Activated CD4-positive, alpha-beta T cell treated with anti-CD3 and anti-CD28 coated beads, Interleukin-2, amount 10 ng/mL, durations not matched to agents 24 days and 14 days (primary cell): Measurements from ENCODE around the gene ZNF234. TPM values are rescaled to one million over a fixed set of nuclear protein-coding genes. Genes with fewer than 3 reads are reported as not detected.
"Not testable (repeated sequence)": the region's sequence is repeated elsewhere in the genome, so short reads cannot be mapped to it uniquely, and the experiment has no call there.

Experiments
- DNase-seq: peaks from one replicate; pipeline ENCODE4 v3.0.0; 2022
- H3K27ac Mint-ChIP-seq: one replicate; pipeline ENCODE4 v1.8.0; 2022; ENCODE audit warnings: mild to moderate bottlenecking, mixed read lengths
- H3K27me3 Mint-ChIP-seq: one replicate; pipeline ENCODE4 v1.8.0; 2022; ENCODE audit warnings: mixed read lengths
- H3K36me3 Mint-ChIP-seq: one replicate; pipeline ENCODE4 v1.8.0; 2022; ENCODE audit warnings: low read depth, mild to moderate bottlenecking, mixed read lengths
- H3K4me1 Mint-ChIP-seq: one replicate; pipeline ENCODE4 v1.8.0; 2021; ENCODE audit warnings: mixed read lengths
- H3K4me3 Mint-ChIP-seq: one replicate; pipeline ENCODE4 v1.8.0; 2022; ENCODE audit warnings: mild to moderate bottlenecking, moderate library complexity, mixed read lengths
- H3K9me3 Mint-ChIP-seq: one replicate; pipeline ENCODE4 v1.8.0; 2021; ENCODE audit warnings: mixed read lengths
- intact Hi-C: fragments of 100-400 bp; cut with micrococcal nuclease; formaldehyde crosslinking; loops from one replicate; pipeline ENCODE4 v1.15.1; 2023
- total RNA-seq: library from RNA; stranded (reverse); gene quantifications from 2 replicates; pipeline ENCODE4 v1.2.3, GENCODE V29; 2022

Gene ZNF234
- 10.9 and 12.9 TPM in 2 replicates for total RNA-seq

GRCh38 chr19:44141191-44142058 lies at the start of gene ZNF234:
TSS of gene ZNF234 (plus strand) at chr19:44141554. CDS start at chr19:44144633, 3,079 bp downstream.
- no peaks in the 10 kb centered on the region for H3K27me3 Mint-ChIP-seq
- peaks cover 33% of the 10 kb centered on the region for H3K36me3 Mint-ChIP-seq
- H3K9me3 Mint-ChIP-seq = peaks cover 36% of the 10 kb centered on the region
- peak within 1 kb of the TSS; percentile 94 for H3K27ac Mint-ChIP-seq
- peaks cover 15% of the 10 kb centered on the region for H3K4me1 Mint-ChIP-seq
- peak; percentile 90 for DNase-seq
- intact Hi-C loops = loop anchor here (1.0 kb wide), 2 partner anchors 23 to 28 kb away; partner anchors contain the start of gene ZNF225
- peak within 1 kb of the TSS; percentile 92 for H3K4me3 Mint-ChIP-seq

- DNase-seq = peak; percentile 51
- H3K9me3 Mint-ChIP-seq = peaks cover 12% of the 10 kb centered on the region
- H3K4me1 Mint-ChIP-seq = peaks cover 11% of the 10 kb centered on the region
- H3K36me3 Mint-ChIP-seq = peaks cover 11% of the 10 kb centered on the region
- H3K4me3 Mint-ChIP-seq = no peak overlapping the region
- intact Hi-C loops = loop anchor here (5.0 kb wide), 2 partner anchors 75 to 90 kb away; partner anchors contain the start of genes ZNF226 and ZNF230
- H3K27me3 Mint-ChIP-seq = no peaks in the 10 kb centered on the region
- no peak overlapping the region for H3K27ac Mint-ChIP-seq
Measured at GRCh38 chr19:44092108-44092507, 49.2 kb upstream of the ZNF234 start.

- peaks cover 16% of the 10 kb centered on the region for H3K9me3 Mint-ChIP-seq
Measured at GRCh38 chr19:44093931-44094765, 47.2 kb upstream of the ZNF234 start, which contains the start of gene ZNF224. TSS of gene ZNF224 (plus strand) at chr19:44094361. CDS start at chr19:44097874, 3,513 bp downstream.

GRCh38 chr19:44107751-44108150 lies 33.6 kb upstream of the ZNF234 start:
- intact Hi-C loops = no loop called here
- H3K4me1 Mint-ChIP-seq = peaks cover 5% of the 10 kb centered on the region
- peaks cover 60% of the 10 kb centered on the region for H3K36me3 Mint-ChIP-seq
- no peaks in the 10 kb centered on the region for H3K27me3 Mint-ChIP-seq
- H3K27ac Mint-ChIP-seq = no peak overlapping the region
- no peak overlapping the region for H3K4me3 Mint-ChIP-seq
- no peak for DNase-seq
- H3K9me3 Mint-ChIP-seq = peaks cover 53% of the 10 kb centered on the region

More at GRCh38 chr19:44093931-44094765, 47.2 kb upstream of the ZNF234 start, which contains the start of gene ZNF224:
- peaks cover 14% of the 10 kb centered on the region for H3K4me1 Mint-ChIP-seq
- no peaks in the 10 kb centered on the region for H3K27me3 Mint-ChIP-seq
- H3K36me3 Mint-ChIP-seq = peaks cover 29% of the 10 kb centered on the region
- peak within 1 kb of the TSS; percentile 98 for H3K4me3 Mint-ChIP-seq
- intact Hi-C loops = loop anchor here (1.0 to 5.0 kb wide), 9 partner anchors 19 to 267 kb away; partner anchors contain the start of genes ZNF155, ZNF225, ZNF226 and ZNF227
- peak within 1 kb of the TSS; percentile 91 for H3K27ac Mint-ChIP-seq
- DNase-seq = peak; percentile 94

- intact Hi-C loops = no loop called here
- H3K27me3 Mint-ChIP-seq = no peaks in the 10 kb centered on the region
- DNase-seq = no peak
- peaks cover 45% of the 10 kb centered on the region for H3K36me3 Mint-ChIP-seq
- no peak overlapping the region for H3K4me3 Mint-ChIP-seq
- H3K4me1 Mint-ChIP-seq = peaks cover 15% of the 10 kb centered on the region
- H3K9me3 Mint-ChIP-seq = peaks cover 40% of the 10 kb centered on the region
- no peak overlapping the region for H3K27ac Mint-ChIP-seq
Measured at GRCh38 chr19:44109458-44109857, 31.9 kb upstream of the ZNF234 start.

GRCh38 chr19:44111910-44112463 lies 29.4 kb upstream of the ZNF234 start:
- Mint-ChIP-seq H3K36me3 (peaks cover 33% of the 10 kb centered on the region), H3K27me3 (no peaks in the 10 kb centered on the region), H3K9me3 (peaks cover 26% of the 10 kb centered on the region), H3K4me1 (peaks cover 17% of the 10 kb centered on the region), H3K27ac (no peak overlapping the region), H3K4me3 (peak overlapping the region; percentile 55)
- DNase-seq = no peak
- intact Hi-C loops = loop anchor here (2.0 to 5.0 kb wide), 3 partner anchors 101 to 390 kb away; partner anchors contain the start of genes ZNF180, ZNF227 and ZNF230

- Mint-ChIP-seq H3K36me3 (peaks cover 30% of the 10 kb centered on the region), H3K4me1 (peaks cover 17% of the 10 kb centered on the region)
- intact Hi-C loops = loop anchor here (1.0 to 5.0 kb wide), 10 partner anchors 18 to 390 kb away; partner anchors contain the start of genes ZNF155, ZNF180, ZNF222 and ZNF224
Measured at GRCh38 chr19:44112802-44113137, 28.6 kb upstream of the ZNF234 start.

GRCh38 chr19:44113138-44113783 lies 28.1 kb upstream of the ZNF234 start, which contains the start of gene ZNF225:
TSS of gene ZNF225 (plus strand) at chr19:44113399. CDS start at chr19:44115828, 2,429 bp downstream.
- Mint-ChIP-seq H3K9me3 (peaks cover 18% of the 10 kb centered on the region), H3K27me3 (no peaks in the 10 kb centered on the region), H3K4me1 (peaks cover 17% of the 10 kb centered on the region), H3K27ac (peak within 1 kb of the TSS; percentile 91), H3K36me3 (peaks cover 29% of the 10 kb centered on the region), H3K4me3 (peak within 1 kb of the TSS; percentile 99)
- DNase-seq = peak; percentile 95
- intact Hi-C loops = loop anchor here (1.0 to 5.0 kb wide), 10 partner anchors 19 to 389 kb away; partner anchors contain the start of genes ZNF155, ZNF180, ZNF222 and ZNF224

More at GRCh38 chr19:44112802-44113137, 28.6 kb upstream of the ZNF234 start:
- H3K4me3 Mint-ChIP-seq = peak overlapping the region; percentile 99
- peaks cover 23% of the 10 kb centered on the region for H3K9me3 Mint-ChIP-seq
- H3K27me3 Mint-ChIP-seq = no peaks in the 10 kb centered on the region
- no peak for DNase-seq
- H3K27ac Mint-ChIP-seq = peak overlapping the region; percentile 91

- Mint-ChIP-seq H3K27ac (peak overlapping the region; percentile 91), H3K9me3 (peaks cover 17% of the 10 kb centered on the region), H3K4me3 (peak overlapping the region; percentile 99), H3K36me3 (peaks cover 32% of the 10 kb centered on the region), H3K4me1 (peaks cover 17% of the 10 kb centered on the region), H3K27me3 (no peaks in the 10 kb centered on the region)
- intact Hi-C loops = loop anchor here (1.0 to 5.0 kb wide), 10 partner anchors 20 to 388 kb away; partner anchors contain the start of genes ZNF155, ZNF180, ZNF222 and ZNF224
- peak; percentile 68 for DNase-seq
Measured at GRCh38 chr19:44113784-44114390, 27.5 kb upstream of the ZNF234 start.

- intact Hi-C loops, H3K4me1 Mint-ChIP-seq, H3K27me3 Mint-ChIP-seq, H3K4me3 Mint-ChIP-seq, H3K27ac Mint-ChIP-seq, DNase-seq: not testable (repeated sequence)
- Mint-ChIP-seq H3K9me3 (peaks cover 50% of the 10 kb centered on the region), H3K36me3 (peaks cover 85% of the 10 kb centered on the region)
Measured at GRCh38 chr19:44121162-44121561, 20.2 kb upstream of the ZNF234 start.

- Mint-ChIP-seq H3K36me3 (peaks cover 36% of the 10 kb centered on the region), H3K9me3 (peaks cover 22% of the 10 kb centered on the region), H3K27ac (no peak overlapping the region), H3K27me3 (no peaks in the 10 kb centered on the region), H3K4me3 (no peak overlapping the region), H3K4me1 (no peaks in the 10 kb centered on the region)
- intact Hi-C loops = no loop called here
- DNase-seq = no peak
Measured at GRCh38 chr19:44131955-44132354, 9.4 kb upstream of the ZNF234 start.

- Mint-ChIP-seq H3K9me3 (peaks cover 32% of the 10 kb centered on the region), H3K4me1 (peaks cover 15% of the 10 kb centered on the region), H3K27ac (peak overlapping the region; percentile 94), H3K4me3 (peak overlapping the region; percentile 92), H3K27me3 (no peaks in the 10 kb centered on the region), H3K36me3 (peaks cover 35% of the 10 kb centered on the region)
- DNase-seq = peak; percentile 69
- intact Hi-C loops = no loop called here
Measured at GRCh38 chr19:44142059-44142433, 692 bp downstream of the ZNF234 start.
